GM12878 (cell line): ENCODE results near the gene CDX1. TPM values are rescaled to one million over a fixed set of nuclear protein-coding genes. Genes with fewer than 3 reads are reported as not detected.

Experiments
- ATAC-seq: fragments of 200-7000 bp; cut with Tn5 transposase; 3 replicates; pipeline ENCODE4 v1.9.1; 2020; ENCODE audit warnings: mild to moderate bottlenecking, moderate library complexity
- BruUV-seq: library from RNA; stranded (reverse); fragments of 400-500 nt; replicated peaks from 2 replicates; lab custom pipeline; 2021; lab: Mats Ljungman, UMichigan
- CTCF ChIA-PET: fragments of 300-600 bp; sonication (Branson Sonifier 250); formaldehyde crosslinking; extraction: SDS; loops from one replicate; lab custom pipeline; 2021; ENCODE audit warnings: inconsistent platforms; lab: Yijun Ruan, JAX
- POLR2A ChIA-PET: fragments of 350-600 bp; formaldehyde crosslinking; extraction: SDS; loops from one replicate; lab custom pipeline; 2021; ENCODE audit warnings: inconsistent platforms; lab: Charles Lee
- RAD21 ChIA-PET: fragments of 300-600 bp; sonication (Branson Sonifier 250); formaldehyde crosslinking; loops from one replicate; lab custom pipeline; 2023; ENCODE audit warnings: antibody characterized with exemption; ENCODE audit not compliant: unreplicated experiment; lab: Charles Lee
- SMC1A ChIA-PET: fragments of 300-600 bp; sonication (Branson Sonifier 250); formaldehyde crosslinking; loops from one replicate; lab custom pipeline; 2023; ENCODE audit not compliant: unreplicated experiment, uncharacterized antibody; lab: Charles Lee
- DNase-seq: peaks from one replicate; pipeline ENCODE4 v3.0.0-alpha.2; 2011; ENCODE audit warnings: low read depth, low spot score
- FAIRE-seq: peaks from 3 replicates; lab custom pipeline; 2011; peaks lifted over from hg19 to GRCh38; lab: Jason Lieb, UNC
- H2AFZ ChIP-seq: 2 replicates; pipeline ENCODE4 v1.6.0; 2011; ENCODE audit warnings: low read depth, low read length, control low read depth; ENCODE audit not compliant: control insufficient read depth
- H3K27ac ChIP-seq: 2 replicates; pipeline ENCODE4 v1.5.1; 2011; ENCODE audit warnings: control low read depth; ENCODE audit not compliant: control insufficient read depth, insufficient read depth
- H3K27me3 ChIP-seq, 2 experiments: replicated peaks in 1 of 2; 2 replicates each; pipeline versions ENCODE4 v1.6.0 to v1.6.1; 2011; ENCODE audit warnings: low read length in 1 of 2; ENCODE audit not compliant: control insufficient read depth in 2 of 2, insufficient read depth in 2 of 2
- H3K36me3 ChIP-seq, 2 experiments: 2 replicates each; pipeline ENCODE4 v1.5.1; 2011; ENCODE audit warnings: low read length in 1 of 2; ENCODE audit not compliant: control insufficient read depth in 2 of 2, insufficient read depth in 2 of 2
- H3K4me1 ChIP-seq: 2 replicates; pipeline ENCODE4 v1.6.1; 2011; ENCODE audit warnings: mild to moderate bottlenecking, low read length, moderate library complexity, mixed read lengths; ENCODE audit not compliant: control insufficient read depth, insufficient read depth
- H3K4me2 ChIP-seq: 2 replicates; pipeline ENCODE4 v1.6.0; 2011; ENCODE audit warnings: control low read depth; ENCODE audit not compliant: control insufficient read depth, insufficient read depth
- H3K4me3 ChIP-seq: fragments of 200-600 bp; sonication (generic); 2 replicates; pipeline ENCODE4 v1.5.1; 2016
- H3K79me2 ChIP-seq: 2 replicates; pipeline ENCODE4 v1.6.0; 2011; ENCODE audit warnings: low read length; ENCODE audit not compliant: control insufficient read depth, insufficient read depth
- H3K9ac ChIP-seq: 2 replicates; pipeline ENCODE4 v1.8.0; 2011; ENCODE audit warnings: low read length, control low read depth, mixed read lengths; ENCODE audit not compliant: control insufficient read depth, insufficient read depth
- H3K9me3 ChIP-seq: replicated peaks from 3 replicates; pipeline ENCODE4 v1.5.1; 2011; ENCODE audit warnings: mild to moderate bottlenecking, low read length; ENCODE audit not compliant: control insufficient read depth, insufficient read depth
- H4K20me1 ChIP-seq: 2 replicates; pipeline ENCODE4 v1.6.0; 2011; ENCODE audit not compliant: control insufficient read depth, insufficient read depth
- CREM ChIP-seq: IDR thresholded peaks from 2 replicates; pipeline ENCODE4 v1.6.1; 2014; ENCODE audit warnings: antibody characterized with exemption, low read depth
- SMAD5 ChIP-seq: IDR thresholded peaks from 2 replicates; pipeline ENCODE4 v1.6.1; 2016; ENCODE audit warnings: antibody characterized with exemption, low read depth
- ZBTB4 ChIP-seq: fragments of 450-650 bp; formaldehyde crosslinking; IDR thresholded peaks from 2 replicates; pipeline ENCODE4 v1.4.0; 2022; ENCODE audit warnings: mild to moderate bottlenecking, moderate library complexity
- ZBTB40 ChIP-seq: fragments of 450-650 bp; IDR thresholded peaks from 2 replicates; pipeline ENCODE4 v1.6.1; 2016; ENCODE audit warnings: mild to moderate bottlenecking, moderate library complexity, borderline replicate concordance
- ZNF217 ChIP-seq: fragments of 450-650 bp; IDR thresholded peaks from 2 replicates; pipeline ENCODE4 v1.6.1; 2017; ENCODE audit warnings: antibody characterized with exemption, mild to moderate bottlenecking
- WGBS: methylation state at CpG from one replicate; pipeline ENCODE4 v1.1.6; 2016; ENCODE audit warnings: low lambda C conversion rate; ENCODE audit not compliant: insufficient replicate concordance, insufficient coverage; ENCODE audit errors: missing lambda C conversion rate; 5-methylcytosine and 5-hydroxymethylcytosine counted together
- in situ Hi-C: fragments of 300-500 bp; cut with MboI; formaldehyde crosslinking; loops from 9 replicates; pipeline ENCODE4 v1.14.3; 2018; ENCODE audit warnings: mixed read lengths
- intact Hi-C: fragments of 100-400 bp; cut with micrococcal nuclease; formaldehyde crosslinking; loops from one replicate; pipeline ENCODE4 v1.14.2; 2022; ENCODE audit not compliant: unreplicated experiment
- polyA plus RNA-seq, 11 experiments: library from polyadenylated mRNA; depleted of rRNA in 4 of 11; unstranded in 6 of 11; stranded (reverse) in 5 of 11; fragments of >200 nt; fragmentation: Nextera tagmentation in 4 of 11; fragmentation: Illumina TruSeq in 1 of 11; extraction: Ambion mirVana in 4 of 11; extraction: Trizol in 1 of 11; gene quantifications; 1 replicate in 1 of 11; 2 replicates in 10 of 11; pipeline versions ENCODE4 v1.2.1 to v1.2.3, GENCODE V29; 2011 to 2016; ENCODE audit warnings: inconsistent platforms in 2 of 11, missing spikeins in 2 of 11, low read depth in 1 of 11
- total RNA-seq, 4 experiments: library from RNA; depleted of rRNA in 3 of 4; stranded (reverse); fragments of >200 nt in 3 of 4; fragmentation: Illumina TruSeq in 1 of 4; extraction: Trizol in 1 of 4; gene quantifications; 2 replicates each; pipeline versions ENCODE4 v1.2.1 to v1.2.3, GENCODE V29; 2013 to 2021
- TF ChIP-seq, protein P1 (sequence below), 3 experiments: IDR thresholded peaks in 2 of 3; conservative IDR thresholded peaks in 1 of 3; 2 replicates each; pipeline ENCODE4 v1.5.1; 2011; ENCODE audit warnings: low read depth in 3 of 3, low read length in 3 of 3, mild to moderate bottlenecking in 3 of 3, control low read depth in 2 of 3, moderate library complexity in 2 of 3, inconsistent platforms in 1 of 3, mixed read lengths in 1 of 3; ENCODE audit not compliant: control insufficient read depth in 2 of 3, insufficient read depth in 1 of 3; ENCODE audit errors: extremely low read depth in 1 of 3

CDX1 gene
- total and polyA plus RNA-seq, 10 of the 15 experiments (the other 5 are each of a cell fraction or from before 2014, with no cell fraction given): not detected

DNA sequence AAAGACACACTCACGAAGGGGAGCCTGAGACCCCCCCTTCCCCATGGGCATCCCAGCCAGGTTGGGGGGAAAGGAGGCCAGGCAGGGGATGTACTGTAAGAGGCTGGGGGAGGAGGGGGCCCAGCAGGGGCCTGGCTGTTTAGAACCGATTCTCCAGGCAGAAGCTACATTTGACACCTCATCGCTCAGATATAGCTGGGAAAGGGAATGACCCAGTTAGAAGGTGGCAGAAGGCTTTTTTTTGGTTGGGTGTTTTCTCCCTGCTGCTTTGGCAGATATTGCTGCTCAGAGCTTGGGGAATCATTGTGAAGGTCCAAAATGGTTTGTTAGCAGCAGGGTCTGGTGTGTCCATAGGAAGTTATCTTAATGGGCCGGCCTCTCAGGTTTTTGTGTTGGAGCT is 6.0 kb downstream of the CDX1 start:
- SMC1A ChIA-PET: interaction anchor here (0.6 to 1.7 kb wide), 4 partner anchors 10 to 358 kb away, joined by 3 to 7 read pairs (median 4); partner anchors contain the start of gene CD74
- Histone ChIP-seq H2AFZ (no peak overlapping the region), H3K27me3 (no peaks in the 10 kb centered on the region; a peak in 2 of 4 replicates), H3K4me1 (no peaks in the 10 kb centered on the region), H3K4me3 (no peak overlapping the region), H3K27ac (no peak overlapping the region), H3K4me2 (no peak overlapping the region)
- POLR2A ChIA-PET: no interaction called here
- in situ Hi-C loops: no loop called here
- RAD21 ChIA-PET: no interaction called here
- WGBS: 43% methylated on average over 4 of the region's 4 CpGs
- intact Hi-C loops: no loop called here
- CTCF ChIA-PET: interaction anchor here (1.0 to 9.3 kb wide), 4 partner anchors 10 to 46 kb away, joined by 3 to 68 read pairs (median 5); no protein-coding TSS in a partner anchor
- no TSS peak for BruUV-seq
- no peak for ATAC-seq
- TF ChIP-seq, protein P1, sequence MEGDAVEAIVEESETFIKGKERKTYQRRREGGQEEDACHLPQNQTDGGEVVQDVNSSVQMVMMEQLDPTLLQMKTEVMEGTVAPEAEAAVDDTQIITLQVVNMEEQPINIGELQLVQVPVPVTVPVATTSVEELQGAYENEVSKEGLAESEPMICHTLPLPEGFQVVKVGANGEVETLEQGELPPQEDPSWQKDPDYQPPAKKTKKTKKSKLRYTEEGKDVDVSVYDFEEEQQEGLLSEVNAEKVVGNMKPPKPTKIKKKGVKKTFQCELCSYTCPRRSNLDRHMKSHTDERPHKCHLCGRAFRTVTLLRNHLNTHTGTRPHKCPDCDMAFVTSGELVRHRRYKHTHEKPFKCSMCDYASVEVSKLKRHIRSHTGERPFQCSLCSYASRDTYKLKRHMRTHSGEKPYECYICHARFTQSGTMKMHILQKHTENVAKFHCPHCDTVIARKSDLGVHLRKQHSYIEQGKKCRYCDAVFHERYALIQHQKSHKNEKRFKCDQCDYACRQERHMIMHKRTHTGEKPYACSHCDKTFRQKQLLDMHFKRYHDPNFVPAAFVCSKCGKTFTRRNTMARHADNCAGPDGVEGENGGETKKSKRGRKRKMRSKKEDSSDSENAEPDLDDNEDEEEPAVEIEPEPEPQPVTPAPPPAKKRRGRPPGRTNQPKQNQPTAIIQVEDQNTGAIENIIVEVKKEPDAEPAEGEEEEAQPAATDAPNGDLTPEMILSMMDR (IDR thresholded peaks at IDR 0.05 in 2 of 3, conservative IDR thresholded peaks at IDR 0.05 in 1 of 3; ENCODE audit: control insufficient read depth in 2 of 3, extremely low read depth in 1 of 3, insufficient read depth in 1 of 3, low read depth in 3 of 3, low read length in 3 of 3): no peak
- TF ChIP-seq, all 136 proteins: peak for 0
- Histone ChIP-seq H4K20me1 (no peaks in the 10 kb centered on the region), H3K79me2 (no peaks in the 10 kb centered on the region), H3K36me3 (no peaks in the 10 kb centered on the region), H3K9me3 (no peaks in the 10 kb centered on the region), H3K9ac (no peak overlapping the region)
- no peak for DNase-seq
- no peak for FAIRE-seq

GRCh38 chr5:150173161-150173560 is 6.6 kb downstream of the CDX1 start:
- Histone ChIP-seq H3K27ac (no peak overlapping the region), H3K27me3 (no peaks in the 10 kb centered on the region; a peak in 2 of 4 replicates), H2AFZ (no peak overlapping the region), H3K79me2 (no peaks in the 10 kb centered on the region), H3K36me3 (no peaks in the 10 kb centered on the region), H3K4me3 (no peak overlapping the region), H4K20me1 (no peaks in the 10 kb centered on the region), H3K4me2 (no peak overlapping the region), H3K9me3 (no peaks in the 10 kb centered on the region), H3K9ac (no peak overlapping the region), H3K4me1 (no peaks in the 10 kb centered on the region)
- no TSS peak for BruUV-seq
- in situ Hi-C loops (no loop called here), intact Hi-C loops (no loop called here)
- 27% methylated on average over 3 of the region's 3 CpGs for WGBS
- FAIRE-seq (no peak), ATAC-seq (no peak), DNase-seq (no peak)
- ChIA-PET CTCF (interaction anchor here (1.6 to 9.3 kb wide), 3 partner anchors 11 to 45 kb away, joined by 4 to 68 read pairs (median 6); no protein-coding TSS in a partner anchor), RAD21 (no interaction called here), SMC1A (interaction anchor here (0.9 to 1.7 kb wide), 3 partner anchors 9 to 240 kb away, joined by 3 to 7 read pairs (median 5); partner anchors contain the start of gene CD74), POLR2A (no interaction called here)
- TF ChIP-seq ZBTB4 (CRISPR knock-in tag): no peak
- TF ChIP-seq ZNF217: no peak
- no peak for TF ChIP-seq CREM
- no peak for TF ChIP-seq ZBTB40
- no peak for TF ChIP-seq SMAD5
